ENCODE results near the gene KLHDC9. TPM values are rescaled to one million over a fixed set of nuclear protein-coding genes. Genes with fewer than 3 reads are reported as not detected.

KLHDC9 gene
- total and polyA plus RNA-seq, 2 of the 8 experiments (the other 6 are each of a cell fraction or from before 2014, with no cell fraction given) = 6.5 to 15.6 TPM

GRCh38 chr1:161140755-161141400, 42.7 kb downstream of the KLHDC9 start:
- Histone ChIP-seq H3K4me2 (ENCODE audit: insufficient read depth in 1 of 2, low read depth in 2 of 2, low read length in 2 of 2) (no peak overlapping the region), H3K79me2 (ENCODE audit: control insufficient read depth in 1 of 2, insufficient read depth in 2 of 2, low read length in 2 of 2) (no peaks in the 10 kb centered on the region), H2BK5ac (ENCODE audit: low read depth, low read length) (no peak overlapping the region), H3K9me3 (ENCODE audit: insufficient read depth in 2 of 2, low read depth in 1 of 2, low read length in 1 of 2) (no peaks in the 10 kb centered on the region), H3K23ac (ENCODE audit: insufficient read length) (no peak overlapping the region), H2BK15ac (ENCODE audit: low read length) (no peak overlapping the region), H3K18ac (ENCODE audit: extremely low read depth, low read length) (no peak overlapping the region), H3K14ac (ENCODE audit: insufficient read length) (no peak overlapping the region), H4K20me1 (replicated peaks in 1 of 2; ENCODE audit: control insufficient read depth in 1 of 2, insufficient read depth in 2 of 2, low read length in 2 of 2) (peaks cover 0 to 1% of the 10 kb centered on the region in 2 experiments), H3K79me1 (ENCODE audit: low read depth, low read length) (peaks cover 6% of the 10 kb centered on the region; the same call in 1 of the 2 replicates), H4K5ac (ENCODE audit: insufficient read length, low read depth, low read length) (no peak overlapping the region), H2BK12ac (ENCODE audit: low read depth, low read length) (no peak overlapping the region), H4K8ac (ENCODE audit: extremely low read depth, insufficient read depth, low read length) (no peak overlapping the region), H3K23me2 (ENCODE audit: low read depth, low read length) (no peaks in the 10 kb centered on the region), H3K56ac (replicated peaks; ENCODE audit: insufficient read length, low read depth, low read length) (no peak overlapping the region), H2BK120ac (replicated peaks; ENCODE audit: low read depth, low read length) (no peak overlapping the region), H3K27me3 (replicated peaks in 1 of 4; ENCODE audit: control insufficient read depth in 3 of 4, extremely low read depth in 1 of 4, insufficient read depth in 3 of 4, low read length in 3 of 4) (no peaks in the 10 kb centered on the region), H3K36me3 (ENCODE audit: control insufficient read depth in 2 of 4, insufficient read depth in 4 of 4, low read length in 3 of 4) (no peaks in the 10 kb centered on the region; a peak in 1 of 8 replicates), H4K91ac (replicated peaks; ENCODE audit: insufficient read length, low read length) (no peak overlapping the region), H2AFZ (ENCODE audit: low read length) (no peak overlapping the region), H3K4me1 (replicated peaks in 1 of 4; ENCODE audit: control insufficient read depth in 3 of 4, insufficient read depth in 4 of 4, low read length in 3 of 4) (no peaks in the 10 kb centered on the region), H3K27ac (ENCODE audit: low read depth, low read length) (no peak overlapping the region), H3K4me3 (ENCODE audit: extremely low read depth in 1 of 4, insufficient read depth in 2 of 4, low read depth in 3 of 4, low read length in 4 of 4) (no peak overlapping the region), H2BK20ac (ENCODE audit: low read length) (no peak overlapping the region), H2AK5ac (ENCODE audit: low read depth, low read length) (no peak overlapping the region), H3K4ac (replicated peaks; ENCODE audit: insufficient read length, low read depth, low read length) (no peak overlapping the region), H3K9ac (replicated peaks in 1 of 4; ENCODE audit: extremely low read depth in 1 of 4, low read depth in 3 of 4, low read length in 3 of 4) (no peak overlapping the region)
- TF ChIP-seq TAF1 (IDR thresholded peaks at IDR 0.05; ENCODE audit: low read depth, low read length) = no peak
- TF ChIP-seq RXRA (IDR thresholded peaks at IDR 0.05; ENCODE audit: insufficient read depth, low read depth, low read length) = no peak
- TF ChIP-seq SP4 (IDR thresholded peaks at IDR 0.05; ENCODE audit: low read length) = no peak
- no peak for TF ChIP-seq USF2 (IDR thresholded peaks at IDR 0.05; ENCODE audit: low read length)
- no peak for TF ChIP-seq E2F6 (IDR thresholded peaks at IDR 0.05)
- TF ChIP-seq CEBPB (IDR thresholded peaks at IDR 0.05; ENCODE audit: low read depth, low read length) = no peak
- no peak for DNase-seq (ENCODE audit: low read depth in 1 of 2, low spot score in 2 of 2)
- 95% methylated on average over 29 of the region's 29 CpGs; no CpG with 5 or more reads in 1 of the 2 experiments for WGBS, 2 experiments (ENCODE audit: extremely low coverage in 1 of 2, insufficient coverage in 1 of 2, insufficient read length in 1 of 2, insufficient replicate concordance in 2 of 2, low coverage in 1 of 2, low lambda C conversion rate in 2 of 2, missing lambda C conversion rate in 1 of 2)
- no peak for FAIRE-seq
- ChIA-PET CTCF (ENCODE audit: partially characterized antibody) (interaction anchor here (0.6 to 7.3 kb wide), 18 partner anchors 9 to 978 kb away, joined by 3 to 58 read pairs (median 4); partner anchors contain the start of genes ARHGAP30, KLHDC9, NIT1 and PFDN2), POLR2A (ENCODE audit: partially characterized antibody) (interaction anchor here (0.6 to 1.7 kb wide), 4 partner anchors 8 to 246 kb away, joined by 3 to 5 read pairs (median 4); partner anchors contain the start of genes DEDD and F11R)
